GM19397 (cell line): ENCODE results near the gene ASXL2.
"Not testable (repeated sequence)": the region's sequence is repeated elsewhere in the genome, so short reads cannot be mapped to it uniquely, and the experiment has no call there.

ENCODE experiments used
- ATAC-seq: cut with Tn5 transposase; IDR thresholded peaks from one replicate; pipeline ENCODE4 v1.9.1; 2021; ENCODE audit warnings: mild to moderate bottlenecking, moderate library complexity; ENCODE audit not compliant: unreplicated experiment

The ASXL2 gene

GRCh38 chr2:25878361-25879132 lies at the start of gene ASXL2:
Gene ASXL2 (minus strand): TSS chr2:25878487. CDS start chr2:25878222, 265 bp downstream.
- peak; percentile 92 for ATAC-seq

DNA sequence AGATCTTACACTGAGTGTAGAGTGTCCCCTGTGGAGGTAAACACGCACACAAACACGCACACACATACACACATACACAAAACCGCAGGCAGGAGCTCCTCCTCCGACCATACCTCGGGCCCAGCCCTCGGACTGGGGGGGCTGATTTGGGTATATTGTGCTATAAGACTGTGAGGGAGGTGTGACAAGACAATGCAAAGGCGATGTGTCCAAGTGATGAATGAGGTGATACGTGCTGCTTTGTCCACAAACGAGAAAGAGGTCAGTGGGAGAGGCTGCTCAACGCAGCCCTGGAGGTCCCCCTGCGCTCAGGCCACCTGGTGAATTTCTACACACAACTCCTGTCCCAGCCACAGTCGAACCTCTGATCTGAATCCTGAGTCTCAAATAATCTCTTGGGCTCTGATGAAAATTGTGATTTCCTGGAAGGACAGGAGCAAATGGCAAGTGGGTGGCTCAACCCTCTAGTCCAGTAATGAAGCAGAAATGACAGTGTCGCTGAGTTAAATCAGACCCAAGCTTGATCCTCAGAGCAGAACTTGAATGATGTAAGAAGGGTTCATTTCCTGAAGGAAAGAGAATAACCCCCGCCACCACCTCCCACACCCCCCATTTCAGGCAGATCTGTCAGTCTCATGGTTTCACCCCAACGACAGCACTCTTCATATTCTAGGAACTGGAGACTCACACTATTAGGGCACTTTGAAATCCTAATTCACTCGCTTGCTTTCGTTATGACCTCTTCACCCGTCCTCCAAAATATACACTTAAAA lies 48.9 kb upstream of the ASXL2 start:
- ATAC-seq: no peak

- ATAC-seq: no peak
Measured at GRCh38 chr2:25922501-25922900, 44.2 kb upstream of the ASXL2 start.

- no peak for ATAC-seq
Measured at GRCh38 chr2:25920786-25921415, 42.6 kb upstream of the ASXL2 start.

DNA sequence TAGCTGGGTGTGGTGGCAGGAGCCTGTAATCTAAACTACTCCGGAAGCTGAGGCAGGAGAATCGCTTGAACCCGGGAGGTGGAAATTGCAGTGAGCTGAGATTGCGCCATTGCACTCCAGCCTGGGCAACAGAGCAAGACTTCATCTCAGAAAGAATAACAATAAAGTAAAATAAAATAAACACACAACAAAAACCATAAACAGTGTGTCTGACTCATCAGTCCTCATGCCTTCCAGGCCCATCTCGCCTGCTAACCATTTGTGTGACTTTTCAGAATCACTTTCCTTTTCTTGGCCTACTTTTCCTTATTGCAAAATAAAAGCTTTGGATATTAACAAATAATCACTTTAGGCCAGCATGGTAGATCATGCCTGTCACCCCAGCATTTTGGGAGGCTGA lies 42.0 kb upstream of the ASXL2 start:
- no peak for ATAC-seq

DNA sequence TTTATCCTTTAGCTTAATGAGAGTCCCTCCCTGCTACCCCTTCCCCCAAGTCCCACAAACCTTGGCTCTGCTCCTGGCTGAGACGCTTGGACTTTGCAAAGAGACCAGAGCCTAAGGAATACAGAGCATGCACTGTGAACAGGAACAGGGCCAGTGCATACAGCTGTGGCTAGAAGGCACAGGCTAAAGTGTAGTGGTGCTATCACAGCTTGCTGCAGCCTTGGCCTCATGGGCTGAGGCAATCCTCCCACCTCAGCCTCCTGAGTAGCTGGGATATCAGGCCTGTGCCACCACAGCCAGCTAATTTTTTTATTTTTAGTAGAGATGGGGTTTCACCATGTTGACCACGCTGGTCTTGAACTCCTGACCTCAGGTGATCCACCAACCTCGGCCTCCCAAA lies 39.5 kb upstream of the ASXL2 start:
- no peak for ATAC-seq

GRCh38 chr2:25917411-25917810 lies 39.1 kb upstream of the ASXL2 start:
- ATAC-seq: not testable (repeated sequence)

DNA sequence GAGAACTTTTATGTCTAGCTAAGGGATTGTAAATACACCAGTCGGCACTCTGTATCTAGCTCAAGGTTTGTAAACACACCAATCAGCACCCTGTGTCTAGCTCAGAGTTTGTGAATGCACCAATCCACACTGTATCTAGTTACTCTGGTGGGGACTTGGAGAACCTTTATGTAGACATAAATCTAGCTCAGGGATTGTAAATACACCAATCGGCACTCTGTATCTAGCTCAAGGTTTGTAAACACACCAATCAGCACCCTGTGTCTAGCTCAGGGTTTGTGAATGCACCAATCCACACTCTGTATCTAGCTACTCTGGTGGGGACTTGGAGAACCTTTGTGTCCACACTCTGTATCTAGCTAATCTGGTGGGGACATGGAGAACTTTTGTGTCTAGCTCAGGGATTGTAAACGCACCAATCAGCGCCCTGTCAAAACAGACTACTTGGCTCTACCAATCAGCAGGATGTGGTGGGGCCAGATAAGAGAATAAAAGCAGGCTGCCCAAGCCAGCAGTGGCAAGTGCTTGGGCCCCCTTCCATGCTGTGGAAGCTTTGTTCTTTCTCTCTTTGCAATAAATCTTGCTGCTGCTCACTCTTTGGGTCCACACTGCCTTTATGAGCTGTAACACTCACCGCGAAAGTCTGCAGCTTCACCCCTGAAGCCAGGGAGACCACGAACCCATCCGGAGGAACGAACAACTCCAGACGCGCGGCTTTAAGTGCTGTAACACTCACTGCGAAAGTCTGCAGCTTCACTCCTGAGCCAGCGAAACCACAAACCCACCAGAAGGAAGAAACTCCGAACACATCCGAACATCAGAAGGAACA lies 37.9 kb upstream of the ASXL2 start:
- ATAC-seq: not testable (repeated sequence)

- not testable (repeated sequence) for ATAC-seq
Measured at GRCh38 chr2:25915411-25915810, 37.1 kb upstream of the ASXL2 start.

DNA sequence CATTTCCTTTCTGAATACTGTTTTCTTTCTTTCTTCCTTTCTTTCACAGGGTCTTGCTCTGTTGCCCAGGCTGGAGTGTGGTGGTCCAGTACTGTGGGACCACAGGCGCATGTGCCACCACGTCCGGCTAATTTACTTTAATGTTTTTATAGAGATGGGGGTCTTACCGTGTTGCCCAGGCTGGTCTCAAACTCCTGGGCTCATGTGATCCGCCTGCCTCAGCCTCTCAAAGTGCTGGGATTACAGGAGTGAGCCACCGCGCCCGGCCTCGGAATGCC lies 35.3 kb upstream of the ASXL2 start:
- not testable (repeated sequence) for ATAC-seq

DNA sequence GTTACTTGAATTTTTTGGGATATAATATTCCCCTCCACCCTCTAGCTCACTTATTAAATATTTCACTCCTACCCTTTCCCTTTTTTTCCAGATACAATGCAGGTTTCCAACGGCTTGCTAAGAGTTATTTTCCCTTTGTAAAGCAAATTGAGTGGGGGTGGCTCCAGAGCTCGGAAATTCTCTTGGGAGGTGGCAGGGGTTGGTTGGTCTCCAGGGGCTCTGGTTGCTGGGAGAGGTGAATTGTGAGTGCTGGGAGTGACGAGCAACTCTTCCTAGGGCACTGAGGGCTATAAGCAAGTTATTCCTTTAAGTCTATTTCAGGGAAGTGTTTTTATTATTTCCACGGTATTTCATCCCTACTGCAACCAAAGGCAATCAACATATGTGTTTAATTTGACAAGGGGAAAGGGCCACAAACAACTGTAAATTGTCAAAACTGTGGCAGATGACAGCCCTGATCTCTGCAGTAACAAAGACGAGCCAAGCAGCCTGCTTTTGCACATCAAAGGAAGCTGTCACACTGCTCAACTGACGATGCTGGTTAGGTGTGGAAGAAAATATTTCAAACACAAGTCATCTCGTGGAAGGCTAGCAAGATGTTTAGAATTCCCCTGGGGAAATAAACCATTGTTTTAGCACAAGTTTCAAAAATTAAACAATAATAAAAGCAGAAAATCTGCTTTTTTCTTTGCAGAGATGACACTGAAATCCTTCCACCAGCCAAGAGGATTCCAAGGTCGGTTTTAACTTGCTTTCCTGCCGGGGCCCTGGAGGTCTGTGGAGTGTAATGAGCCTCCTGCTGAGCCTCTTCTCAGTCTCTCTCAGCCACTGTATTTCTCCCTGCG lies 34.8 kb upstream of the ASXL2 start:
- no peak for ATAC-seq

DNA sequence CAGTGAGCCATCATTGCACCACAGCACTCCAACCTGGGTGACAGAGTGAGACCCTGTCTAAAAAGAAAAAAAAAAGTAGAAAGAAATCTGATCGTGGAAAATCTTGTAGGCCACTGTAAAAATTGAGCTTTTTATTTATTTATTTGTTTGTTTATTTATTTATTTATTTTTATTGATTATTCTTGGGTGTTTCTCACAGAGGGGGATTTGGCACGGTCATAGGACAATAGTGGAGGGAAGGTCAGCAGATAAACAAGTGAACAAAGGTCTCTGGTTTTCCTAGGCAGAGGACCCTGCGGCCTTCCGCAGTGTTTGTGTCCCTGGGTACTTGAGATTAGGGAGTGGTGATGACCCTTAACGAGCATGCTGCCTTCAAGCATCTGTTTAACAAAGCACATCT lies 31.3 kb upstream of the ASXL2 start:
- not testable (repeated sequence) for ATAC-seq

GRCh38 chr2:25905126-25905525 lies 26.8 kb upstream of the ASXL2 start:
- ATAC-seq: no peak

DNA sequence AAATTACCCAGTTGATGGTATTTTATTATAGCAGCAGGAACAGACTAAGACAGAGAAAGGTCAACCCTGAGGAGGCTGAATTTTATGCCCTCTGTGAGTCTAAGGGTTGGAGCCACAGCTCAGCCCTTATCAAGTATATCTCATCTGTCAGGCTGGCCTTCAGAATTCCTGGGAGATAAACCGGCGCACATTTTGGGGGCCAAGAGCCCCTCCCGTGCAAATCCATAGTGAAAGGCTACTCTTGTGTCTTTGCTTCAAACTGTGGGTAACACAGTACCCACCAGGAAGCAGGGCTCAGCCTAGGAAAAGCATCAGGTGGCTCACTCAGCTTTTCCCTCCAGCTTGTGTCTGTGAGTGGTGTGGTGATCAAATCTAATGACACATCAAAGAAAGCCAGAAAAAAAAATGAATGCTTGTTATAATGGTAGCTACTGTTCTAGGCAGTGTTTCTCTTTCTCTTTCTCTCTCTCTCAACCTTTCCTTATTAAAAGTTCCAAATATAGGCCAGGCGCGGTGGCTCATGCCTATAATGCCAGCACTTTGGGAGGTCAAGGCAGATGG lies 25.0 kb upstream of the ASXL2 start:
- ATAC-seq: no peak

GRCh38 chr2:25899404-25899970 lies 21.2 kb upstream of the ASXL2 start:
- no peak for ATAC-seq

- no peak for ATAC-seq
Measured at GRCh38 chr2:25897506-25897905, 19.2 kb upstream of the ASXL2 start.

DNA sequence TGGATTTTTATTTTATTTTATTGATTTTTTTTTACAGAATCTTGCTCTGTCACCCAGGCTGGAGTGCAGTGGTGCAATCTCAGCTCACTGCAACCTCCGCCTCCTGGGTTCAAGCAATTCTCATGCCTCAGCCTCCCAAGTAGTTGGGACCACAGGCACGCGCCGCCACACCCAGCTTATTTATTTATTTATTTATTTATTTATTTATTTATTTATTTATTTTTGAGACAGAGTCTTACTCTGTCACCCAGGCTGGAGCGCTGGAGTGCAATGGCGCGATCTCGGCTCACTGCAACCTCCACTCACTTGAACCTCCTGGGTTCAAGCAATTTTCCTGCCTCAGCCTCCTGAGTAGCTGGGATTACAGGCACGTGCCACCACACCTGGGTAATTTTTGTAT lies 18.0 kb upstream of the ASXL2 start:
- not testable (repeated sequence) for ATAC-seq

DNA sequence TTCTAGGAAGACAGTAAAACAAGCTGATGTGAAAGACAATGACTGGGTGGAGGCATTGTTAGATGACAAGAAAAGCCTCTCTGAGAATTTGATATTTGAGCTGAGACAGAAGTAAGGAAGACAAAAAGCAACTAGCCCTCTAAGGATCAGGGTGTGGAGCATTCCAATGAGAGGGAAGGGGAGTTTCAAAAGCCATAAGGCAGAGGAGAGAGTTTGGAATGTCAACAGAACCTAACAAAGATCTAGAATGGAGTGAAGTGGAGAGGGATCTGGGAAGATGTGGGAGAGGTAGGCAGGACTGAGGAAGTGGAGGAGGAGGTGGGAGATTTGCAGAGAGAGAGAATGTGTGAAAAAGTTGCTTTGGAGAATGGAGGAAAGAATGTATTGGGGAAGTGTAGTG lies 17.3 kb upstream of the ASXL2 start:
- no peak for ATAC-seq

DNA sequence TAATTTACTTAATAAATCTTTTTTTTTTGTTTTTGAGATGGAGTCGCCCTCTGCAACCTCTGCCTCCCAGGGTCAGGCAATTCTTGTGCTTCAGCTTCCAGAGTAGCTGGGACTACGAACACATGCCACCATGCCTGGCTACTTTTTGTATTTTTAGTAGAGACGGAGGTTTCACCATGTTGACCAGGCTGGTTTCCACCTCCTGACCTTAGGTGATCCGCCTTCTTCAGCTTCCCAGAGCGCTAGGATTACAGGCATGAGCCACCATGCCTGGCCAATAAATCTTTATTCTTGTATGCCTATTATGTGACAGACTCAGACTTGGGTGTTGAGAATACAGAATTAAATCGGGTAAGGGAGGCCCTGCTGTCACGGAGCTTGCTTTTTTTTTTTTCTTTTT lies 16.7 kb upstream of the ASXL2 start:
- no peak for ATAC-seq
